Glutamatergic neuron (in vitro differentiated cells): Measurements from ENCODE around the gene HDAC8. TPM values are rescaled to one million over a fixed set of nuclear protein-coding genes. Genes with fewer than 3 reads are reported as not detected.

Experiments
- DNase-seq: peaks from one replicate; pipeline ENCODE4 v3.0.0; 2022
- H3K27ac Mint-ChIP-seq: one replicate; pipeline ENCODE4 v1.8.0; 2020; ENCODE audit warnings: mild to moderate bottlenecking, mixed read lengths, inconsistent platforms; ENCODE audit not compliant: unreplicated experiment
- H3K27me3 Mint-ChIP-seq: one replicate; pipeline ENCODE4 v1.8.0; 2020; ENCODE audit warnings: mild to moderate bottlenecking, moderate library complexity, mixed read lengths, inconsistent platforms; ENCODE audit not compliant: unreplicated experiment
- H3K36me3 Mint-ChIP-seq: one replicate; pipeline ENCODE4 v1.8.0; 2020; ENCODE audit warnings: mild to moderate bottlenecking, mixed read lengths, inconsistent platforms; ENCODE audit not compliant: unreplicated experiment
- H3K4me1 Mint-ChIP-seq: one replicate; pipeline ENCODE4 v1.8.0; 2020; ENCODE audit warnings: mild to moderate bottlenecking, low read depth, mixed read lengths, inconsistent platforms; ENCODE audit not compliant: unreplicated experiment
- H3K4me3 Mint-ChIP-seq: one replicate; pipeline ENCODE4 v1.8.0; 2020; ENCODE audit warnings: mild to moderate bottlenecking, mixed read lengths, inconsistent platforms; ENCODE audit not compliant: unreplicated experiment
- H3K9me3 Mint-ChIP-seq: one replicate; pipeline ENCODE4 v1.8.0; 2020; ENCODE audit warnings: mild to moderate bottlenecking, moderate library complexity, mixed read lengths, inconsistent platforms; ENCODE audit not compliant: unreplicated experiment
- total RNA-seq: library from RNA; stranded (reverse); fragmentation: NEBNext Ultra II Directional; extraction: Animal tissue kit (Norgen Biotek cat#: 25700); gene quantifications from one replicate; pipeline ENCODE4 v1.2.1, GENCODE V29; 2021; ENCODE audit not compliant: unreplicated experiment
- TF ChIP-seq, protein P1 (sequence below): fragments of 200-600 bp; sonication (generic); IDR thresholded peaks from one replicate; pipeline ENCODE4 v1.5.0; 2021; ENCODE audit not compliant: partially characterized antibody, unreplicated experiment

Gene HDAC8
- total RNA-seq, 1 donor from 2014 or later: 49.0 TPM

DNA sequence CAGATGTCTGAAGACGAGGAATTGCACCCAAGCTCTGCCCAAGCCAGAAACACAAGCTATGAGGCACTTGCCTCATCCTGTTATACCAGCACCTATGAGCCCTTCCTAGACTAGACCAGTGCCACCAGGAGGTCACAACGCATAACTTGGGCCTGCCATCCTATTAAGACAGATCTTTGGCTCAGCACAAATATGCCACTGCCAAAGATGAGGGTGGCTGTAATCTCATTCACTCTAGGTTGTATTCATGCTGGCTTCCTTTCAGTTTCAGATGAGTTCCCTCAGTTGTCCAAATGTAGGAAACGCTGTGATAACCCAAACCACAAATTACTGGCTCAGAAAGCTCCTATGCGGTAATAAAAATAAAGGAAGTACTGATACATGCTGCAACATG is 190.4 kb downstream of the HDAC8 start:
- no peak overlapping the region for H3K4me3 Mint-ChIP-seq
- no peaks in the 10 kb centered on the region for H3K27me3 Mint-ChIP-seq
- no peaks in the 10 kb centered on the region for H3K4me1 Mint-ChIP-seq
- no peaks in the 10 kb centered on the region for H3K36me3 Mint-ChIP-seq
- no peaks in the 10 kb centered on the region for H3K9me3 Mint-ChIP-seq
- no peak for DNase-seq
- H3K27ac Mint-ChIP-seq: no peak overlapping the region
- TF ChIP-seq, protein P1, sequence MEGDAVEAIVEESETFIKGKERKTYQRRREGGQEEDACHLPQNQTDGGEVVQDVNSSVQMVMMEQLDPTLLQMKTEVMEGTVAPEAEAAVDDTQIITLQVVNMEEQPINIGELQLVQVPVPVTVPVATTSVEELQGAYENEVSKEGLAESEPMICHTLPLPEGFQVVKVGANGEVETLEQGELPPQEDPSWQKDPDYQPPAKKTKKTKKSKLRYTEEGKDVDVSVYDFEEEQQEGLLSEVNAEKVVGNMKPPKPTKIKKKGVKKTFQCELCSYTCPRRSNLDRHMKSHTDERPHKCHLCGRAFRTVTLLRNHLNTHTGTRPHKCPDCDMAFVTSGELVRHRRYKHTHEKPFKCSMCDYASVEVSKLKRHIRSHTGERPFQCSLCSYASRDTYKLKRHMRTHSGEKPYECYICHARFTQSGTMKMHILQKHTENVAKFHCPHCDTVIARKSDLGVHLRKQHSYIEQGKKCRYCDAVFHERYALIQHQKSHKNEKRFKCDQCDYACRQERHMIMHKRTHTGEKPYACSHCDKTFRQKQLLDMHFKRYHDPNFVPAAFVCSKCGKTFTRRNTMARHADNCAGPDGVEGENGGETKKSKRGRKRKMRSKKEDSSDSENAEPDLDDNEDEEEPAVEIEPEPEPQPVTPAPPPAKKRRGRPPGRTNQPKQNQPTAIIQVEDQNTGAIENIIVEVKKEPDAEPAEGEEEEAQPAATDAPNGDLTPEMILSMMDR: no peak

DNA sequence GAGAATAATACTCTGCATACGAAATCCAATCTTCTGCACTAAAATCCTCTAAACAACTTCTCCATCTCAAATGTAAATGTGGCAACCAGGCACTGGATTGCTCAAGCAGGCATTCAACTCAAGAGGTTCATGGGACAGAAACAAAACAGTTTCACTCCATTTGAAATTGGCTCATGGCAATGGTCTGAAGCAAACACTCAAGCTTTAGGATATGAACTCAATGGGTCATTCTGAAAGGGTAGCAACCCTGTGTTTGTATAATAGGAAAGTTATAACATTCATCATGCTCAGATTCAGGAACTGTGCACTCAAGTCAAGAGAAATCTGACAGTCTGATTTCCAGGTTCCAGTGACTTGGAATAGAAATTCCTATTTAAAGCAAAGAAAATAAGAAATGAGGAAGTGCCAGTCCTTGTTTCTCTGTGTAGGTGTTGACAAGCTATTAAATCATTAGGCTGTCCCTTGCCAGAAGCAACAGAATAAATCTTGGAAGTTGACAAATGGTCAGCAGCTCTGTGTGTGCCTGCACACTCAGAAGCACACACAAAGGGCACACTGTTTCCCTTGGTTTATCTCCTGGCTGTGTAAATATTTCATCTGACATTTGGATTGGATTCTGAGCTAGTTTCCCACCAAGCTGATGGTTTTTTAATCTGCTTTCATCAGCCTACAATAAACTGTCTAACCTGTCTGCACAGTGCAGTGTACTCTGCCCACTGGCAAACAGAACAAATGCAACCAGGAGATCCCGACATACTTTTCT is 191.0 kb downstream of the HDAC8 start:
- Mint-ChIP-seq H3K9me3 (no peaks in the 10 kb centered on the region), H3K4me3 (no peak overlapping the region), H3K4me1 (no peaks in the 10 kb centered on the region), H3K36me3 (no peaks in the 10 kb centered on the region), H3K27me3 (no peaks in the 10 kb centered on the region), H3K27ac (no peak overlapping the region)
- no peak for DNase-seq
- TF ChIP-seq, protein P1: no peak

DNA sequence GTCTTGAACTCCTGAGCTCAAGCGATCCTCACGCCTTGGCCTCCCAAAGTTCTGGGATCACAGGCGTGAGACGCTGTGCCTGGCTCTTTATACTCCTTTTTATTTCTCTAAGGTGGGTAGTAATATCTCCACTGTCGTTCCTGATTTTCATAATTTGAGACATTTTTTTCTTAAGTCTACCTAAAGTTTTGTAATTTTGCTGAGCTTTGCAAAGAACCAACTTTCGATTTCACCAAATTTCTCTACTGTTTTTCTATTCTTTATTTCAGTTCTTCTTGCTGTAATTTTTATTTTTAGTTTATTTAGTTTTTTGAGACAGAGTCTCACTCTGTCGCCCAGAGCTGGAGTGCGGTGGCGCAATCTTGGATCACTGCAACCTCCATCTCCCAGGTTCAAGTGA is 196.5 kb downstream of the HDAC8 start:
- Mint-ChIP-seq H3K27me3 (no peaks in the 10 kb centered on the region), H3K27ac (no peak overlapping the region), H3K9me3 (no peaks in the 10 kb centered on the region), H3K36me3 (no peaks in the 10 kb centered on the region), H3K4me3 (no peak overlapping the region), H3K4me1 (no peaks in the 10 kb centered on the region)
- no peak for DNase-seq
- TF ChIP-seq, protein P1: no peak

DNA sequence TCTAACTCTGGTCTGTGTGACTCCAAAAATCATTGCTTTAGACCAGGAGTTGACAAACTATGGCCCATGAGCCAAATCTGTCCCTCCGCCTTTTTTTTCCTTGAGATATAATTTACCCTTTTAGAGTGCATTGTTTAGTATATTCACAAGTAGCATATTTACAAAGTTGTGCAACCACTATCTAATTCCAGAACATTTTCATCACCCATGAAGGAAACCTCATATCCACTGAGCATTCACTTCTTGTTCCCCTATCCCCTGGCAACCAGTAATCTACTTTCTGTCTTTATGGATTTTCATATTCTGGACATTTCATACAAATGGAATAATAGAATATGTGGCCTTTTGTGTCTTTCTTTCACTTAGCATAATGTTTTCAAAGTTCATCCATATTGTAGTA is 199.5 kb downstream of the HDAC8 start:
- TF ChIP-seq, protein P1: no peak
- Mint-ChIP-seq H3K9me3 (no peaks in the 10 kb centered on the region), H3K36me3 (no peaks in the 10 kb centered on the region), H3K4me3 (no peak overlapping the region), H3K4me1 (peaks cover 2% of the 10 kb centered on the region), H3K27me3 (no peaks in the 10 kb centered on the region), H3K27ac (no peak overlapping the region)
- no peak for DNase-seq

- Mint-ChIP-seq H3K36me3 (no peaks in the 10 kb centered on the region), H3K9me3 (no peaks in the 10 kb centered on the region), H3K27ac (no peak overlapping the region), H3K27me3 (no peaks in the 10 kb centered on the region), H3K4me1 (peaks cover 2% of the 10 kb centered on the region), H3K4me3 (no peak overlapping the region)
- TF ChIP-seq, protein P1: no peak
- DNase-seq: no peak
Measured at GRCh38 chrX:72372735-72373134, 199.9 kb downstream of the HDAC8 start.
